Ectodermal cell (in vitro differentiated cells): Measurements from ENCODE around the gene CACNA1H.

ENCODE experiments used
- H3K27ac ChIP-seq: 2 replicates; pipeline ENCODE4 v1.7.0; 2013; ENCODE audit warnings: mild to moderate bottlenecking, low read depth, low read length; ENCODE audit not compliant: insufficient read depth, poor library complexity, severe bottlenecking
- H3K27me3 ChIP-seq: 2 replicates; pipeline ENCODE4 v1.7.0; 2013; ENCODE audit warnings: mild to moderate bottlenecking, low read length; ENCODE audit not compliant: insufficient read depth, control insufficient read depth, poor library complexity, severe bottlenecking
- H3K36me3 ChIP-seq: one replicate; pipeline ENCODE4 v1.7.0; 2013; ENCODE audit warnings: low read length; ENCODE audit not compliant: control insufficient read depth, insufficient read depth
- H3K4me1 ChIP-seq: one replicate; pipeline ENCODE4 v1.7.0; 2013; ENCODE audit warnings: low read length; ENCODE audit not compliant: control insufficient read depth, insufficient read depth
- H3K4me3 ChIP-seq: 2 replicates; pipeline ENCODE4 v1.7.0; 2013; ENCODE audit warnings: low read depth, low read length, control low read depth; ENCODE audit not compliant: insufficient read depth
- H3K9me3 ChIP-seq: 2 replicates; pipeline ENCODE4 v1.7.0; 2013; ENCODE audit warnings: mild to moderate bottlenecking, low read length, moderate library complexity; ENCODE audit not compliant: control insufficient read depth
- WGBS, 2 experiments: methylation state at CpG; one replicate each; pipeline ENCODE4 v1.1.7; 2013; ENCODE audit warnings: missing lambda C conversion rate in 2 of 2; 5-methylcytosine and 5-hydroxymethylcytosine counted together

CACNA1H gene

DNA sequence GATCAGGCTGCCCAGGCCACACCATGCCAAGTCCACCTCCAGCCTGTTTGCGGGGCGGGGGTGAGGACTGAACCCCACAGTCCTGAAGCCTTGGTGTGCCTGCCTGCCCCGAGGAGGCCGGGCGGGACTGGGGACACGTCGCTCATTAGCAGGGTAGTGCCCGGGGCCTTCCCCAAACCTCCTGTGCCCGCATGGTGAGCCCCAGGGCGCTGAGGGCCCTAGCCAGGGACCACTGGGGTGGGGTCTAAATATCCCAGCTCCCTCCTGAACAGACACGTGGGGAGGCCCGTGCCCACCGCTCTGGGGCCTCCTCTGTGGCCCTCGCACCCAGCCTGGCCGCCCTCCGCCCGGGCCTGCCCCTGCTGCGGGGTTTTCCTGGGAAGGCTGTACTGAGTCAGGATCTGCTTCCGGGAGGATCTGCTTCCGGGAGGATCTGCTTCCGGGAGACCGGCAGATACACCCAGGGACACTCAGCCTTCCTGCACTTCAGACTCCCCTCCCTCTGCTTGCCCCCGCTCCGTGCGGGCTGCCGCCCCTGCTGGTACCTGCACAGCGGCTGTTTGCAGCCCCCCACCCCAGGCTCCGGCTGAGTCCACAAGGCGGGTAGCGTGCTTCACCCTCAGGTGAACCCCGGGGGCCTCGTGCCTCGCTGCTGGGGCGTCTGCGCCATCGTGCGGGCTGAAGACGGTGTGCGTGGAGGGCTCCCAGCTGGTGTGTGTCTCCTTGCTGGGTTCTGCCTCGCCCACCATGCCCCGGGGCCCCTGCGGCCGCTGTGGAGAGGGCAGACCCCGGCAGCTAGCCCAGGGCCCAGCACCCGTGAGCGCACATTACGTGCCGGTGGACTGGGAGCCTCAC is 23.6 kb upstream of the CACNA1H start:
- 94% methylated on average over 48 of the region's 48 CpGs for WGBS, 2 experiments
- Histone ChIP-seq H3K36me3 (no peaks in the 10 kb centered on the region), H3K9me3 (no peaks in the 10 kb centered on the region), H3K27me3 (no peaks in the 10 kb centered on the region), H3K4me1 (peaks cover 12% of the 10 kb centered on the region), H3K4me3 (no peak overlapping the region), H3K27ac (no peak overlapping the region)

DNA sequence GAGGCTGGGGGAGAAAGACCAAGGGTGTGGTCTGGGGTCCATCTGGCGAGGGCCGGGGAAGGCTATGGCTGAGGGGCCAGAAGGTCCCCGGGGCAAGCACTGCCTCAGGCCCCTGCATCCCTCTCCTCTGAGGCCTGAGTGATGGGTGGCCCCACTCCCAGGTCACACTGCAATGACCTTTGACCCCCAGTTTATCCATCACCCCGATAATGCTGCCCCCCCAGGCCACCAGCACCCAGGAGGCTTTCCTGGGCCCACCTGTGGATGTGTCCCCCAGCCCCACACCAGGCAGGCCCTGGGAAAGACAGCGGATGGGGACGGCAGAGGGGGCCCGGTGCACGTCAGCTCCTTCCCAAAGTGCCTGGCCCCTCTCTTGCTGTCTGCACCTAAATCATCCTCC is 22.5 kb upstream of the CACNA1H start:
- no peaks in the 10 kb centered on the region for H3K27me3 ChIP-seq
- H3K9me3 ChIP-seq, result no peaks in the 10 kb centered on the region
- H3K4me1 ChIP-seq, result peaks cover 9% of the 10 kb centered on the region
- H3K4me3 ChIP-seq, result no peak overlapping the region
- no peaks in the 10 kb centered on the region for H3K36me3 ChIP-seq
- 95% methylated on average over 8 of the region's 8 CpGs for WGBS, 2 experiments
- H3K27ac ChIP-seq, result no peak overlapping the region

GRCh38 chr16:1131378-1131994 is 21.4 kb upstream of the CACNA1H start:
- Histone ChIP-seq H3K9me3 (no peaks in the 10 kb centered on the region), H3K4me1 (no peaks in the 10 kb centered on the region), H3K4me3 (no peak overlapping the region), H3K36me3 (no peaks in the 10 kb centered on the region), H3K27ac (no peak overlapping the region), H3K27me3 (no peaks in the 10 kb centered on the region)
- WGBS, 2 experiments, result 94% methylated on average over 35 of the region's 35 CpGs

DNA sequence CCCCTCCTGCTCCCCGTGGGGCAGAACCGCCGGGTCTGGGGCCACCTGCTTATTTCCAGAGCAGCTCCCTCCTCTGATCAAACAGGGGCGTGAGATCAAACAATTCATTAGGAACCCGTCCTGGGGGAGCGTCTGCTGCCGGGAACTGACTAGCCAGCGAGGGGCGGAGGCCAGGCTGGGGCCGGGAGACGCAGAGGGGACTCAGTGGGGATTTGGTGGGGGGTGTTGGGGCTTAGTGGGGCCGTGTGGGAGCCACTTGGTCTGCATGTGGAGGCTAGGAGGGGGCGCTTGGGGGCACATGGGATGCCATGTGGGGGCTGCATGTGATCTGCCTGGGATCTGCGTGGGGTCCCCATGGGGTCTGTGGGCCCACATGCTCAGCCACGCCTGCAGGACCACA is 20.5 kb upstream of the CACNA1H start:
- Histone ChIP-seq H3K27me3 (no peaks in the 10 kb centered on the region), H3K36me3 (no peaks in the 10 kb centered on the region), H3K9me3 (no peaks in the 10 kb centered on the region), H3K4me3 (no peak overlapping the region), H3K27ac (no peak overlapping the region), H3K4me1 (no peaks in the 10 kb centered on the region)
- 78 to 84% methylated on average over 15 of the region's 15 CpGs for WGBS, 2 experiments

DNA sequence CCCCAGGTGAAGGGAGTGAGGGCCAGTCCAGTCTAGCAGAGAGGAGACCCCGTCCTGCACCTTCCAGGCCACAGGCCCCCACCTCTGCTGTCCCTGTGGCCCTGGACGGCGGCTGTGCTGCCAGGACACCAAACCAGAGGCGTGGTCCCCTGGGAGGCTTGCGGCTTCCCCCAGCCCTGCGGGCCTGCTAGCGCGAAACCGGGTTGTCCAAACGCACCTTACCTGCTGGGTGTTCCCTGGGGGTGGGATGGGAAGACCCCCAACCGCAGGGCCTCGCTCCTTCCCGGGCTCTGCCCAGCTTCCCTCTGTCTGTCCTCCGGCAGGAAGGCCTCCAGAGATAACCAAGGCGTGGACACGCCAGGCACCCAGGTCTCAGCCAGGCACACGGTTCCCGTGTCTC is 19.6 kb upstream of the CACNA1H start:
- 94 to 95% methylated on average over 18 of the region's 18 CpGs for WGBS, 2 experiments
- no peaks in the 10 kb centered on the region for H3K9me3 ChIP-seq
- no peaks in the 10 kb centered on the region for H3K27me3 ChIP-seq
- H3K36me3 ChIP-seq, result no peaks in the 10 kb centered on the region
- no peak overlapping the region for H3K27ac ChIP-seq
- H3K4me3 ChIP-seq, result no peak overlapping the region
- no peaks in the 10 kb centered on the region for H3K4me1 ChIP-seq

DNA sequence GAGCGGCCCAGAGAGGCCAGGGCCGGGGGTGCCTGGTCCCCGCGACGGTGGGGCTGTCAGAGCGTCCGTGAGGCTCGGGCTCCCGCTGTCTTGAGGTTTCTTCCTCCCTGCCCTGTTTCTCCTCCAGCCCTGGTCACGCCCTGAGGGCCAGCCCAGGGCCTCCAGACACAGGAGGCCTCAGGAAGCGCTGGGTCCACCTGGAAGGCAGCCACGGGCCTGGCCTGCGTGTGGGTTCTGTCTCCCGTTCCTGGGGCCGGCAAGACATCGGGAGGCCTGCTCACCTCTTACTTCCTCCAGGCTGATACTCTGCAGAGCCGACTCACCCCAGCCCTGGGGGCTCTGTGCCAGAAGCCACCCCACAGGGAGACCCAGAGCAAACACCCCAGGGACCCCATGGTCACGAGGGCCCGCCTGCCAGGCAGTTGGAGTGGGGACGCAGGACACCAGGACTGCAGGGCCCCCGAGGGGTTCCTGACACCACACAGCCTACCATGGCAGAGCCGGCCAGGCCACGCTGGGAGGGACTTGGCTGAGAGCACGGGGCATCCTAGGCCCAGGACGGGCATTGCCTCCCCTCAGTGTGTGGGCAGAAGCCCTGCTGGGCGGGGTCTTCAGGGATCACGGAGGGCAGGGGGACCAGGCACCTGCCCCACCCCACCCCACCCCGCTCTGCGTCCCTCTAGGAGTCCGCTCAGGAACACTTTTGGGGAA is 18.9 kb upstream of the CACNA1H start:
- Histone ChIP-seq H3K27me3 (no peaks in the 10 kb centered on the region), H3K27ac (no peak overlapping the region), H3K4me3 (no peak overlapping the region), H3K36me3 (no peaks in the 10 kb centered on the region), H3K4me1 (no peaks in the 10 kb centered on the region), H3K9me3 (no peaks in the 10 kb centered on the region)
- 89% methylated on average over 29 to 30 of the region's 30 CpGs for WGBS, 2 experiments

GRCh38 chr16:1134776-1135458 is 18.0 kb upstream of the CACNA1H start:
- no peaks in the 10 kb centered on the region for H3K9me3 ChIP-seq
- H3K27ac ChIP-seq, result no peak overlapping the region
- H3K4me1 ChIP-seq, result no peaks in the 10 kb centered on the region
- H3K36me3 ChIP-seq, result no peaks in the 10 kb centered on the region
- H3K4me3 ChIP-seq, result no peak overlapping the region
- WGBS, 2 experiments, result 91% methylated on average over 30 of the region's 30 CpGs
- H3K27me3 ChIP-seq, result no peaks in the 10 kb centered on the region

- H3K4me1 ChIP-seq, result no peaks in the 10 kb centered on the region
- no peaks in the 10 kb centered on the region for H3K9me3 ChIP-seq
- H3K36me3 ChIP-seq, result no peaks in the 10 kb centered on the region
- H3K27me3 ChIP-seq, result no peaks in the 10 kb centered on the region
- no peak overlapping the region for H3K27ac ChIP-seq
- 79 to 100% methylated on average over 3 of the region's 3 CpGs for WGBS, 2 experiments
- H3K4me3 ChIP-seq, result no peak overlapping the region
Measured at GRCh38 chr16:1135459-1135825, 17.5 kb upstream of the CACNA1H start.

- WGBS, 2 experiments, result 88 to 91% methylated on average over 24 of the region's 24 CpGs
- H3K9me3 ChIP-seq, result no peaks in the 10 kb centered on the region
- no peaks in the 10 kb centered on the region for H3K36me3 ChIP-seq
- no peak overlapping the region for H3K4me3 ChIP-seq
- H3K27ac ChIP-seq, result no peak overlapping the region
- H3K4me1 ChIP-seq, result no peaks in the 10 kb centered on the region
- no peaks in the 10 kb centered on the region for H3K27me3 ChIP-seq
Measured at GRCh38 chr16:1137604-1138003, 15.3 kb upstream of the CACNA1H start.
